Right ventricle myocardium inferior (tissue), 1 donor: ENCODE measurements around the gene MSH2. TPM values are rescaled to one million over a fixed set of nuclear protein-coding genes. Genes with fewer than 3 reads are reported as not detected.
"Not testable (repeated sequence)": the region's sequence is repeated elsewhere in the genome, so short reads cannot be mapped to it uniquely, and the experiment has no call there.

ENCODE experiments used
- ATAC-seq: fragments of 200-7000 bp; cut with Tn5 transposase; one replicate; pipeline ENCODE4 v1.9.1; 2020; ENCODE audit warnings: mild to moderate bottlenecking, moderate library complexity
- DNase-seq: peaks from one replicate; pipeline ENCODE4 v3.0.0; 2021; ENCODE audit errors: missing footprints
- intact Hi-C: fragments of 100-400 bp; cut with DNase I; formaldehyde crosslinking; loops from one replicate; pipeline ENCODE4 v1.11.0; 2022
- total RNA-seq: library from RNA; stranded (reverse); fragmentation: NEBNext Ultra II Directional; extraction: Animal tissue kit (Norgen Biotek cat#: 25700); gene quantifications from one replicate; pipeline ENCODE4 v1.2.1, GENCODE V29; 2021
- donor health status: DM: no; HTN: yes; CAD: no; lungs with severe emphysema.

Gene MSH2
- total RNA-seq, 1 donor from 2014 or later: 13.2 TPM

GRCh38 chr2:47404356-47404755, 1.4 kb downstream of the MSH2 start:
- ATAC-seq (no peak), DNase-seq (no peak)
- intact Hi-C loops: no loop called here

- intact Hi-C loops: no loop called here
- DNase-seq (no peak), ATAC-seq (no peak)
Observed at GRCh38 chr2:47405757-47406156, 2.8 kb downstream of the MSH2 start.

DNA sequence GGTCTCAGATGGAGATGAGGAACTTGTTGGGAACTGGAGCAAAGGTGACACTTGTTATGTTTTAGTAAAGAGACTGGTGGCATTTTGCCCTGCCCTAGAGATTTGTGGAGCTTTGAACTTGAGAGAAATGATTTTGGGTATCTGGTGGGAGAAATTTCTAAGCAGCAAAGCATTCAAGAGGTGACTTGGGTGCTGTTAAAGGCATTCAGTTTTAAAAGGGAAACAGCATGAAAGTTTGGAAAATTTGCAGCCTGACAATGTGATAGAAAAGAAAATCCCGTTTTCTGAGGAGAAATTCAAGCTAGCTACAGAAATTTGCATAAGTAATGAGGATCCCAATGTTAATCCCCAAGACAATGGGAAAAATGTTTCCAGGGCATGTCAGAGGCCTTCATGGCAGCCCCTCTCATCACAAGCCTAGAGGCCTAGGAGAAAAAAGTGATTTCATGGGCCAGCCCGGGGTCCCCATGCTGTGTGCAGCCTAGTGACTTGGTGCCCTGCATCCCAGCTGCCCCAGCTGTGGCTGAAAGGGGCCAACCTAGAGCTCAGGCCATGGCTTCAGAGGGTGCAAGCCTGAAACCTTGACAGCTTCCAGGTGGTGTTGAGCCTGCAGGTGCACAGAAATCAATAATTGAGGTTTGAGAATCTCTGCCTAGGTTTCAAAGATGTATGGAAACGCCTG, 3.8 kb downstream of the MSH2 start:
- ATAC-seq, intact Hi-C loops, DNase-seq: not testable (repeated sequence)

GRCh38 chr2:47407976-47408375, 5.0 kb downstream of the MSH2 start:
- intact Hi-C loops, ATAC-seq, DNase-seq: not testable (repeated sequence)

GRCh38 chr2:47414682-47415458, 11.9 kb downstream of the MSH2 start:
- intact Hi-C loops: no loop called here
- DNase-seq (no peak), ATAC-seq (no peak)

- intact Hi-C loops: no loop called here
- DNase-seq (no peak), ATAC-seq (no peak)
Observed at GRCh38 chr2:47420214-47420613, 17.3 kb downstream of the MSH2 start.

GRCh38 chr2:47420683-47421082, 17.7 kb downstream of the MSH2 start:
- DNase-seq, ATAC-seq, intact Hi-C loops: not testable (repeated sequence)

DNA sequence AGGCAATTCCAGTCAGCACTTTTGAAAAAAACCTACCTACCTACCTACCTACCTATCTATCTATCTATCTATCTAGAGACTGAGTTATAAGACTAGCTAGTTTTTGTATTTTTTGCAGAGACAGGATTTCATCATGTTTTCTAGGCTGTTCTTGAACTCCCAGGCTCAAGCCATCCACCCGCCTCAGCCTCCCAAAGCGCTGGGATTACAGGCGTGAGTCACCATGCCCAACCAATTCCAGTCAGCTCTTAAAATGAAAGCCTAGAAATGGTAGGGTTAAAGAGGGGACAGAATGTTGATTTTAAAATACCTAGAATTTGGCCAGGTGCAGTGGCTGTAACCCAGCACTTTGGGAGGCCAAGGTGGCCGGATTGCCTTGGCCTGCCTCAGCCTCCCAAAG, 19.1 kb downstream of the MSH2 start:
- DNase-seq (no peak), ATAC-seq (no peak)
- intact Hi-C loops: no loop called here

- intact Hi-C loops: no loop called here
- ATAC-seq (no peak), DNase-seq (no peak)
Observed at GRCh38 chr2:47422560-47422959, 19.6 kb downstream of the MSH2 start.

- ATAC-seq (no peak), DNase-seq (no peak)
- intact Hi-C loops: no loop called here
Observed at GRCh38 chr2:47426786-47427185, 23.8 kb downstream of the MSH2 start.

- ATAC-seq (no peak), DNase-seq (no peak)
- intact Hi-C loops: loop anchor here (10.0 kb wide), 1 partner anchor 995 kb away; no protein-coding TSS in a partner anchor
Observed at GRCh38 chr2:47429795-47430194, 26.8 kb downstream of the MSH2 start.

DNA sequence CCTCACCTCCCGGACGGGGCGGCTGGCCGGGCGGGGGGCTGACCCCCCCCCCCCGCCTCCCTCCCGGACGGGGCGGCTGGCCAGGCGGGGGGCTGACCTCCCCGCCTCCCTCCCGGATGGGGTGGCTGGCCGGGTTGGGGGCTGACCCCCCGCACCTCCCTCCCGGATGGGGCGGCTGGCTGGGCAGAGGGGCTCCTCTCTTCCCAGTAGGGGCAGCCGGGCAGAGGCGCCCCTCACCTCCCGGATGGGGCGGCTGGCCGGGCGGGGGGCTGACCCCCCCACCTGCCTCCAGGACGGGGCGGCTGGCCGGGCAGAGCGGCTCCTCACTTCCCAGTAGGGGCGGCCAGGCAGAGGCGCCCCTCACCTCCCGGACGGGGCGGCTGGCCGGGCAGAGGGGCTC, 30.1 kb downstream of the MSH2 start:
- not testable (repeated sequence) for ATAC-seq, DNase-seq
- intact Hi-C loops: loop anchor here (10.0 kb wide), 1 partner anchor 992 kb away; no protein-coding TSS in a partner anchor

- ATAC-seq: not testable (repeated sequence)
- intact Hi-C loops: loop anchor here (10.0 kb wide), 1 partner anchor 991 kb away; no protein-coding TSS in a partner anchor
Observed at GRCh38 chr2:47433445-47433844, 30.5 kb downstream of the MSH2 start.

DNA sequence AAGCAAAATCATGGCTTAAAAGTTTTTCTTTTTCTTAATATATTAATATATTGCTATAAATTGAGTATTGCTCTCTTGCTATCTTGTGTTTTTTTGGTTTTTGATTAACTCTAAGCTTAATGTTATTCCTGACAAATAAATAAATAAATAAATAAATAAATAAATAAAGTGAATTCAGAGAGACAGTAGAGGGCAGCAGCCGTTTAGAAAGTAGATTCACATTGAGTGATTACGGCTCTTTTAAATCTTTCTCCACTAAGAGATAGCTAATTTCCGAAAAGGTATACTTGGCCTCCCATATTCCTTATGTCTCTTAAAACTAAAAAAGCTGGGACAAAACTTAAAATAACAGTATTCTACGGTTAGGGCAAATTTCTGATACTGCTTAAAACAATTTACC, 34.3 kb downstream of the MSH2 start:
- DNase-seq (no peak), ATAC-seq (no peak)
- intact Hi-C loops: loop anchor here (2.0 to 10.0 kb wide), 3 partner anchors 332 to 988 kb away; no protein-coding TSS in a partner anchor

More at GRCh38 chr2:47433445-47433844, 30.5 kb downstream of the MSH2 start:
- DNase-seq: not testable (repeated sequence)

GRCh38 chr2:47438106-47438505, 35.1 kb downstream of the MSH2 start:
- DNase-seq (no peak), ATAC-seq (no peak)
- intact Hi-C loops: loop anchor here (5.0 to 10.0 kb wide), 2 partner anchors 664 to 987 kb away; no protein-coding TSS in a partner anchor

DNA sequence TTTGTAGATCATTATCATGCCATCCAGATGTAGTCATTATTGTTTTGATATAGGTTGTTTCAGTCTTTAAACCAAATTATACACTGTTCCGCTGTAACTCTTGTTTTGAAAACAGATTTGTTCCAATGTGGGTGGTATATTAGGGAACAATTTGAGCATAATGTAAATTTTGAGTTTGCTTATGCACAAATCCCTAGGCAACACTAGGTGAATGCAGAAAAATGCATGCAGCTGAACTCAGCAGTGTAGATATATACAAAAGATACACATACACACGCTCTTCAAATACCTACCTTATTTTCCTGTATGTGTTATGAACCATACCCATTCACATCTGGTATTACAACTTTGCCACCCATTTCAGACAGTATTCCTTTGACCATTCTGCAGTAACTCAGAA, 35.8 kb downstream of the MSH2 start:
- ATAC-seq (no peak), DNase-seq (no peak)
- intact Hi-C loops: loop anchor here (5.0 to 10.0 kb wide), 2 partner anchors 664 to 986 kb away; no protein-coding TSS in a partner anchor

DNA sequence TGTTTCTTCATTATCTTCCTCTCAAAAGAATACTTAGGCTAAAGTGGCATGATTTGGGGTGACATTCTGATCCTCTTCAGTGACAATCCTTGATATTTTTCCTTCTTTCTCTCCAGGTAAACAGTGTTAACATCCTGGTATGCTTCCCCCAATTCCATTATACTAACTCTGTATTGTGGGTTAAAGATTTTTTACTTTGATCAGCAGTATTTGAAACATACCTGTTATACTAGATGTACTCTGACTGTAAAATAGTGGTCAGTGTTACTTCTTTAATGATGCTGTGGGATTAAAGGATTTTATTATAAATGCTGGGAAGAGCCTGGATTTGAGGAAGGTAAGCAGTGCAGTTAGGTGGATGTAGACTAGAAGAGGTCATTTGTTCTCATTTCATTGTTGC, 48.8 kb downstream of the MSH2 start:
- ATAC-seq (no peak), DNase-seq (no peak)
- intact Hi-C loops: no loop called here

- intact Hi-C loops: no loop called here
- ATAC-seq (no peak), DNase-seq (no peak)
Observed at GRCh38 chr2:47452761-47453160, 49.8 kb downstream of the MSH2 start.

- DNase-seq, ATAC-seq, intact Hi-C loops: not testable (repeated sequence)
Observed at GRCh38 chr2:47454818-47455217, 51.9 kb downstream of the MSH2 start.

- DNase-seq: no peak
- intact Hi-C loops: no loop called here
- ATAC-seq: no peak
Observed at GRCh38 chr2:47455411-47455810, 52.5 kb downstream of the MSH2 start.
